GM06990 (cell line): ENCODE measurements around the gene KRTAP10-3.

Experiments
- DNase-seq: peaks from one replicate; pipeline ENCODE4 v3.0.0-alpha.2; 2011; ENCODE audit not compliant: insufficient read length; ENCODE audit errors: extremely low read depth
- H3K27me3 ChIP-seq: replicated peaks from 2 replicates; pipeline ENCODE4 v1.6.0; 2011; ENCODE audit warnings: low read length; ENCODE audit not compliant: control insufficient read depth, insufficient read depth
- H3K36me3 ChIP-seq: 2 replicates; pipeline ENCODE4 v1.5.1; 2011; ENCODE audit warnings: low read length; ENCODE audit not compliant: control insufficient read depth, insufficient read depth
- H3K4me3 ChIP-seq: replicated peaks from 2 replicates; pipeline ENCODE4 v1.5.1; 2011; ENCODE audit warnings: low read depth, mild to moderate bottlenecking, control low read depth, low read length
- TF ChIP-seq, protein P1 (sequence below): IDR thresholded peaks from 2 replicates; pipeline ENCODE4 v1.5.1; 2011; ENCODE audit warnings: low read length, control low read depth, mild to moderate bottlenecking, inconsistent platforms; ENCODE audit not compliant: insufficient read depth, poor library complexity, severe bottlenecking

Gene KRTAP10-3

DNA sequence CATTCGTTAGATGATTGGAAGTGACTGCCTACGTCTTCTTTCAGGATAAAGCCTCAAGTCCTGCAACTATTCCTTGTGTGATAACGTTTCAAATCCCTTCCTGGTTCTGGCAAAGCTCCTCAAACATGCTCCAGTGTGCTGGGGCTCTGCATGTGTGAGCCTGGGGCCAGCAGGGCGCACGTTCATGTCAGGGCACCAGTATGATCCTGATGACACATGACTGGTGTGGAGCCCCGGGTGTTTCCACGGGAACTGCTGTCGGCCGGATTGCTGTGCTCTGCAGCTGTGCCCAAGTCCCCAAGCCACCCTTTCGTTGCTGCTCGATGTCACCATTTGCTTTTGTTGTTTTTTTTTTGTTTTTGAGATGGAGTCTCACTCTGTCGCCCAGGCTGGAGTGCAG, 39.9 kb downstream of the KRTAP10-3 start:
- no peaks in the 10 kb centered on the region for H3K27me3 ChIP-seq
- DNase-seq = no peak
- H3K36me3 ChIP-seq = no peaks in the 10 kb centered on the region
- TF ChIP-seq, protein P1, sequence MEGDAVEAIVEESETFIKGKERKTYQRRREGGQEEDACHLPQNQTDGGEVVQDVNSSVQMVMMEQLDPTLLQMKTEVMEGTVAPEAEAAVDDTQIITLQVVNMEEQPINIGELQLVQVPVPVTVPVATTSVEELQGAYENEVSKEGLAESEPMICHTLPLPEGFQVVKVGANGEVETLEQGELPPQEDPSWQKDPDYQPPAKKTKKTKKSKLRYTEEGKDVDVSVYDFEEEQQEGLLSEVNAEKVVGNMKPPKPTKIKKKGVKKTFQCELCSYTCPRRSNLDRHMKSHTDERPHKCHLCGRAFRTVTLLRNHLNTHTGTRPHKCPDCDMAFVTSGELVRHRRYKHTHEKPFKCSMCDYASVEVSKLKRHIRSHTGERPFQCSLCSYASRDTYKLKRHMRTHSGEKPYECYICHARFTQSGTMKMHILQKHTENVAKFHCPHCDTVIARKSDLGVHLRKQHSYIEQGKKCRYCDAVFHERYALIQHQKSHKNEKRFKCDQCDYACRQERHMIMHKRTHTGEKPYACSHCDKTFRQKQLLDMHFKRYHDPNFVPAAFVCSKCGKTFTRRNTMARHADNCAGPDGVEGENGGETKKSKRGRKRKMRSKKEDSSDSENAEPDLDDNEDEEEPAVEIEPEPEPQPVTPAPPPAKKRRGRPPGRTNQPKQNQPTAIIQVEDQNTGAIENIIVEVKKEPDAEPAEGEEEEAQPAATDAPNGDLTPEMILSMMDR = no peak
- no peak overlapping the region for H3K4me3 ChIP-seq

DNA sequence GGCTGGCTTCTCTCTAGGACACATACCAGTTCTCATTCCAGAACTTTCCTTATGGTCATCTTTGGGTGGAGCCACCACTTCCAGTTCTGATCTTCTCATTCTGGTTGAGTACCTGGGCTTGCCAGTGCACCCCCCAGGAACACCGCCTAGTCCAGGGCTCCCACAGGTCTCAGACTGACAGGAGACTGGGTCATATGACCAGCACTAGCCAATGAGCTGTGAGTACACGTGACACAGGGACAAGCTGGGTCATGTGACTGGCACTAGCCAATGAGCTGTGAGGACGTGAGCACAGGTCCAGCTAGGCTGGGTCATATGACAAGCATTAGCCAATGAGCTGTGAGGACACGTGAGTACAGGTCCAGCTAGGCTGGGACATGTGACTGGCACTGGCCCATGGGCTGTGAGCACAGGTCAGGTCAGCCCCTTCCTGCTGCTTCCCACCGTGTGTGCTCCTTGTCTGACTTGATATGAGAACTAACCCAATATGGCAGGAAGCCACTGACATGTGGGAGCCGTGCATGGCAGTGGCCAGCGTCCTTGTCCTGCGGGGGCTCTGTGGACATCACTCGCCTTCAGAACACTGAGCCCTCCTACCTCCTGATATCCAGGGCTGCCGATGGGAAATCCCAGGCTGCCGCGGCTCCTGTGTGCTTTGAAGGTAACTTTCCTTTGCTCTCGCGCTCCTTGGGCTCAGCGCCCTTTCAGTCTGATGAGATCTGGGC, 41.3 kb downstream of the KRTAP10-3 start:
- TF ChIP-seq, protein P1 = no peak
- Histone ChIP-seq H3K4me3 (no peak overlapping the region), H3K27me3 (no peaks in the 10 kb centered on the region), H3K36me3 (no peaks in the 10 kb centered on the region)
- no peak for DNase-seq

DNA sequence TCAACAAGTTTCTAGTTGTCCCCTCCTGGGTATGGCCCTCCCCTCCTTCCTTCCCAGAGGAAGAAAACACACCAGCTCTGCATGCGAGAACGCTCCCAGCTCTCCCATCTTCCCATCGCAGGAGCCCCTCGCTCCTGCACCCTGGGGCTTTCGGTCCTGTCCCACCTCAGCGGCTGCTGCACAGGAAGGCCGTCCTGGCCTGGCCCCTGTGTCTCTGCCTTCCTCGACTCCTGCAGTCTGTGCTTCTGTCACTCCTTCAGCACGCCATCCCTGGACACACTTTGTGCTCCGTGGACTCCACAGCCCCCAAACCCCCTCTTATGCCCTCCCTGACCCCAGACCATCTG, 41.8 kb downstream of the KRTAP10-3 start:
- H3K4me3 ChIP-seq = no peak overlapping the region
- no peaks in the 10 kb centered on the region for H3K27me3 ChIP-seq

DNA sequence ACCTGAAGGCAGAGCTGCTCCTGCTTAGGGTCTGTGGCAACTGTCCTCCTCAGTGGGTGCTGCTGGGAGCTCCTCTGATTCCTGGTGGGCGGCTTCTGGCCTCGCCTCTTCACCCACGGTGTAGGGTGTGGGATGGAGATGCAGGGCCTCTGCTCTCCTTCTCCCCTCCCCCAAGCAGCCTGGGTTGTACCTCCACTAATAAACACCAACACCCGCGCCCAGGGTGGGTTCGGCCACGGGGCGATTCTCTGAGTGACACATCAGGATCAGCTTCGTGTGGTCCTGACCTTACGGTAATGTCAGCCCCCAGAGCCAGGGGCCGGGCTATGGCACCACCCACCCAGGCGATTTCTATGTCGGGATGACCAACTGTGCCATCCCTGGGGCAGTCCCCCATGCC, 42.3 kb downstream of the KRTAP10-3 start:
- Histone ChIP-seq H3K36me3 (no peaks in the 10 kb centered on the region), H3K4me3 (no peak overlapping the region), H3K27me3 (no peaks in the 10 kb centered on the region)
- TF ChIP-seq, protein P1 = no peak
- DNase-seq = no peak

More for the DNA sequence above, 41.8 kb downstream of the KRTAP10-3 start:
- H3K36me3 ChIP-seq = no peaks in the 10 kb centered on the region
- TF ChIP-seq, protein P1 = no peak
- no peak for DNase-seq

DNA sequence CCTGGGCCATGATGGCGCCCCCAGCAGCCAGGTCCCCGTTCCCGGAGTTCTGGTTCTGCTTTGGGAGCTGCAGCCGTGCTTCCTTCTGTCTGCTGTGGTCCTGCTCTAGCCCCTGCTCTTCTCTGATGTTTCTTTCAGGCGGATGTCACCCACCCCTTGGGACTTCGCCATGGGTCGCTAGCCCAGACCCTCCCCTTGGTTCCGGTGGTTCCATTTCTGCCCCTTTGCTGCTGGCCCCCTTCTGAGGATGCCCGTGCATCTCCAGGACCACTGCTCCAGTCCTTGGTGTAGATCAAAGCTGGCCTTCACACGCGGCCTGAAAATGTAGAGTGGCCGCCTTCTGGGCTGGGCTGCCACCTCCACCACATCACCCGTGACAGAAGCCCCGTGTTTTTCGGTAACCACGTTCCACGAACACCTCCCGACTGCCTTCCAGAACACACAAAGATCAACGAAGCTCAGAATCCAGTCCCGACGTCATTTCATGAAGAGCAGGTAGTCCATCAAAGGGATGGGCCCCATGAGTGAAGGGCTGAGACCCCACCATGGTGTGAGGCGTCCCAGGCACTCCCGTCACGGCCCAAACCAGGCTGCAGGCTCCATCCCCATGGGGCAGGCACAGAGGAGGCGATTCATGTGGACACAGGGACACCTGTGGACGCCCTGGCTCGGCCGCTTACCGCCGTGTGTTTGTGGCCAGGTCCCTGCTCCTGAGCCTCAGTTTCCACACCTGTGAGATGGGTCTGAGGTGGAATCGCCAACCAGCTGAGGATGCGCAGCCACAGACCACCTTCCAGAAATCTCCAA, 43.0 kb downstream of the KRTAP10-3 start:
- TF ChIP-seq, protein P1 = no peak
- no peaks in the 10 kb centered on the region for H3K36me3 ChIP-seq
- DNase-seq = no peak
- no peaks in the 10 kb centered on the region; the same call in 1 of the 2 replicates for H3K27me3 ChIP-seq
- no peak overlapping the region for H3K4me3 ChIP-seq
